MCF 10A (cell line): Measurements from ENCODE around the gene ALG8. TPM values are rescaled to one million over a fixed set of nuclear protein-coding genes. Genes with fewer than 3 reads are reported as not detected.

Experiments used
- Bru-seq: library from RNA; stranded (reverse); fragments of 400-500 nt; gene quantifications from one replicate; lab custom pipeline; 2021; lab: Mats Ljungman, UMichigan
- BruChase-seq, 2 experiments: library from RNA; stranded (reverse); fragments of 400-500 nt; gene quantifications; one replicate each; lab custom pipeline; 2021; lab: Mats Ljungman, UMichigan
- BruUV-seq: library from RNA; stranded (reverse); fragments of 400-500 nt; replicated peaks from 2 replicates; lab custom pipeline; 2021; lab: Mats Ljungman, UMichigan
- CTCF ChIA-PET: fragments of 300-600 bp; sonication (Branson Sonifier 250); formaldehyde crosslinking; extraction: SDS; loops from one replicate; lab custom pipeline; 2021; ENCODE audit warnings: antibody characterized with exemption, inconsistent platforms; lab: Yijun Ruan, JAX
- POLR2A ChIA-PET: fragments of 300-600, 350-650 bp; sonication (Branson Sonifier 250); formaldehyde crosslinking; extraction: SDS; loops from one replicate; lab custom pipeline; 2020; ENCODE audit warnings: antibody characterized with exemption, inconsistent platforms; lab: Yijun Ruan, JAX
- DNase-seq: peaks from one replicate; pipeline ENCODE4 v3.0.0-alpha.2; 2018; ENCODE audit not compliant: unreplicated experiment
- H3K27ac Mint-ChIP-seq: one replicate; pipeline ENCODE4 v1.8.0; 2022; ENCODE audit warnings: mild to moderate bottlenecking, low read depth, mixed read lengths; ENCODE audit not compliant: unreplicated experiment
- H3K27me3 Mint-ChIP-seq: one replicate; pipeline ENCODE4 v1.8.0; 2022; ENCODE audit warnings: mixed read lengths; ENCODE audit not compliant: insufficient read depth, unreplicated experiment
- H3K36me3 Mint-ChIP-seq: one replicate; pipeline ENCODE4 v1.8.0; 2022; ENCODE audit warnings: mild to moderate bottlenecking, moderate library complexity, mixed read lengths; ENCODE audit not compliant: insufficient read depth, unreplicated experiment
- H3K4me1 Mint-ChIP-seq: one replicate; pipeline ENCODE4 v1.8.0; 2022; ENCODE audit warnings: mixed read lengths; ENCODE audit not compliant: insufficient read depth, unreplicated experiment
- H3K4me3 Mint-ChIP-seq: one replicate; pipeline ENCODE4 v1.8.0; 2022; ENCODE audit warnings: mild to moderate bottlenecking, moderate library complexity, mixed read lengths; ENCODE audit not compliant: unreplicated experiment
- H3K9me3 Mint-ChIP-seq: one replicate; pipeline ENCODE4 v1.8.0; 2022; ENCODE audit warnings: mixed read lengths; ENCODE audit not compliant: unreplicated experiment
- CTCF ChIP-seq: fragments of 200-600 bp; IDR thresholded peaks from one replicate; pipeline ENCODE4 v1.8.0; 2022; ENCODE audit warnings: antibody characterized with exemption, mild to moderate bottlenecking; ENCODE audit not compliant: unreplicated experiment
- intact Hi-C: fragments of 100-400 bp; cut with micrococcal nuclease; formaldehyde crosslinking; loops from 2 replicates; pipeline ENCODE4 v1.14.1; 2022
- long read RNA-seq: library from polyadenylated mRNA; stranded (forward); transcript quantifications from one replicate; pipeline ENCODE4 v2.0.0, GENCODE V29; 2022
- total RNA-seq: library from RNA; stranded (reverse); gene quantifications from 2 replicates; pipeline ENCODE4 v1.2.3, GENCODE V29; 2022

ALG8 gene
- total RNA-seq: 33.8 and 37.2 TPM in 2 replicates
- Bru-seq, nascent RNA: percentile 73 among the genes with signal in this experiment
- BruChase-seq, experiment 1, labeled RNA remaining after a 6-hour chase: percentile 71 among the genes with signal in this experiment
- BruChase-seq, experiment 2, labeled RNA remaining after a 2-hour chase: percentile 79 among the genes with signal in this experiment
- long read RNA-seq, transcript ALG8-202 (14 exons, 1,677 nt): minor isoform, 14 of 85 reads
- long read RNA-seq, transcript ALG8-201 (13 exons, 1,675 nt): major isoform, 51 of 85 reads
- long read RNA-seq, partial matches to known transcripts: 0 of 85 reads
- long read RNA-seq, other reads (novel, unspliced or antisense): 20 of 85 reads

GRCh38 chr11:78139422-78140391 lies at the start of gene ALG8:
Gene ALG8, minus strand, starts transcription at chr11:78139626. Its CDS starts 38 bp downstream, at chr11:78139588.
- intact Hi-C loops: loop anchor here (1.0 kb wide), 1 partner anchor 47 kb away; no protein-coding TSS in a partner anchor
- BruUV-seq: TSS peak; percentile 89
- H3K4me3 Mint-ChIP-seq: peak within 1 kb of the TSS; percentile 93
- no peaks in the 10 kb centered on the region for H3K9me3 Mint-ChIP-seq
- H3K4me1 Mint-ChIP-seq: peaks cover 17% of the 10 kb centered on the region
- TF ChIP-seq CTCF: no peak
- peaks cover 34% of the 10 kb centered on the region for H3K36me3 Mint-ChIP-seq
- ChIA-PET POLR2A (interaction anchor here (0.5 to 2.9 kb wide), 16 partner anchors 9 to 435 kb away, joined by 3 to 50 read pairs (median 4); partner anchors contain the start of genes INTS4, KCTD21, NARS2 and NDUFC2), CTCF (interaction anchor here (0.6 to 3.8 kb wide), 8 partner anchors 11 to 1092 kb away, joined by 3 to 17 read pairs (median 3); no protein-coding TSS in a partner anchor)
- H3K27ac Mint-ChIP-seq: peak within 1 kb of the TSS; percentile 89
- DNase-seq: peak; percentile 93
- H3K27me3 Mint-ChIP-seq: no peaks in the 10 kb centered on the region

GRCh38 chr11:78188286-78189173 lies 49.1 kb upstream of the ALG8 start, which contains the start of the genes KCTD21 and USP35:
Gene KCTD21, minus strand, starts transcription at chr11:78188626. Its CDS starts 14,072 bp downstream, at chr11:78174554.
Gene USP35, plus strand, starts transcription at chr11:78188919. Its CDS starts 7,327 bp downstream, at chr11:78196246.
- CTCF ChIA-PET: interaction anchor here (0.6 to 1.1 kb wide), 5 partner anchors 11 to 376 kb away, joined by 3 to 5 read pairs (median 3); no protein-coding TSS in a partner anchor
- no TSS peak for BruUV-seq

More at GRCh38 chr11:78188286-78189173, 49.1 kb upstream of the ALG8 start, which contains the start of the genes KCTD21 and USP35:
- peak within 1 kb of the TSS; percentile 99 for H3K27ac Mint-ChIP-seq
- peak within 1 kb of the TSS; percentile 100 for H3K4me3 Mint-ChIP-seq
- H3K36me3 Mint-ChIP-seq: peaks cover 10% of the 10 kb centered on the region
- no peaks in the 10 kb centered on the region for H3K27me3 Mint-ChIP-seq
- intact Hi-C loops: loop anchor here (1.0 to 5.0 kb wide), 2 partner anchors 229 to 366 kb away; partner anchors contain the start of genes AAMDC, GAB2 and RSF1
- POLR2A ChIA-PET: interaction anchor here (0.6 to 6.0 kb wide), 16 partner anchors 22 to 386 kb away, joined by 3 to 50 read pairs (median 4); partner anchors contain the start of genes ALG8, GAB2, INTS4 and NARS2
- no peak for TF ChIP-seq CTCF
- peaks cover 41% of the 10 kb centered on the region for H3K4me1 Mint-ChIP-seq
- DNase-seq: peak; percentile 97
- H3K9me3 Mint-ChIP-seq: no peaks in the 10 kb centered on the region
